ENCODE results near the gene ZFHX3. TPM values are rescaled to one million over a fixed set of nuclear protein-coding genes. Genes with fewer than 3 reads are reported as not detected.

ZFHX3 gene
- total and polyA plus RNA-seq, 4 donors = 1.5 to 5.9 (median 3.0) TPM

GRCh38 chr16:72999541-73000019 lies 48.3 kb downstream of the ZFHX3 start:
- Histone ChIP-seq H3K27ac (ENCODE audit: low read depth in 1 of 2, low read length in 2 of 2) (no peak overlapping the region), H3K27me3 (ENCODE audit: control insufficient read depth in 4 of 4, insufficient read depth in 4 of 4, low read length in 3 of 4) (no peaks in the 10 kb centered on the region), H3K36me3 (ENCODE audit: control insufficient read depth in 4 of 4, insufficient read depth in 3 of 4, low read depth in 1 of 4, low read length in 3 of 4) (no peaks in the 10 kb centered on the region), H3K4me1 (ENCODE audit: control insufficient read depth in 4 of 4, insufficient read depth in 4 of 4, low read length in 3 of 4) (peaks cover 3 to 7% (median 7%) of the 10 kb centered on the region in 4 donors), H3K9ac (ENCODE audit: low read depth in 1 of 2, low read length in 2 of 2) (no peak overlapping the region), H3K4me3 (ENCODE audit: low read depth in 1 of 3, low read length in 3 of 3) (no peak overlapping the region), H3K9me3 (ENCODE audit: control insufficient read depth in 4 of 4, low read length in 3 of 4) (peaks cover 0 to 3% (median 0%) of the 10 kb centered on the region in 4 donors)
- 76% methylated on average over 9 of the region's 9 CpGs for WGBS
- DNase-seq (ENCODE audit: low spot score) = no peak
- no peak for TF ChIP-seq MAX (IDR thresholded peaks at IDR 0.05)
- TF ChIP-seq RAD21 (IDR thresholded peaks at IDR 0.05) = no peak
- no peak for TF ChIP-seq RXRA (IDR thresholded peaks at IDR 0.05)
- TF ChIP-seq YY1 (IDR thresholded peaks at IDR 0.05) = no peak
- TF ChIP-seq SP1 (IDR thresholded peaks at IDR 0.05) = no peak
- no peak for TF ChIP-seq NR2F2 (IDR thresholded peaks at IDR 0.05)
- no peak for TF ChIP-seq REST (IDR thresholded peaks at IDR 0.05)
- no peak for TF ChIP-seq GABPA (IDR thresholded peaks at IDR 0.05 in 1 of 2, conservative IDR thresholded peaks at IDR 0.05 in 1 of 2)
- TF ChIP-seq HNF4G (IDR thresholded peaks at IDR 0.05) = no peak
- TF ChIP-seq, protein P1, sequence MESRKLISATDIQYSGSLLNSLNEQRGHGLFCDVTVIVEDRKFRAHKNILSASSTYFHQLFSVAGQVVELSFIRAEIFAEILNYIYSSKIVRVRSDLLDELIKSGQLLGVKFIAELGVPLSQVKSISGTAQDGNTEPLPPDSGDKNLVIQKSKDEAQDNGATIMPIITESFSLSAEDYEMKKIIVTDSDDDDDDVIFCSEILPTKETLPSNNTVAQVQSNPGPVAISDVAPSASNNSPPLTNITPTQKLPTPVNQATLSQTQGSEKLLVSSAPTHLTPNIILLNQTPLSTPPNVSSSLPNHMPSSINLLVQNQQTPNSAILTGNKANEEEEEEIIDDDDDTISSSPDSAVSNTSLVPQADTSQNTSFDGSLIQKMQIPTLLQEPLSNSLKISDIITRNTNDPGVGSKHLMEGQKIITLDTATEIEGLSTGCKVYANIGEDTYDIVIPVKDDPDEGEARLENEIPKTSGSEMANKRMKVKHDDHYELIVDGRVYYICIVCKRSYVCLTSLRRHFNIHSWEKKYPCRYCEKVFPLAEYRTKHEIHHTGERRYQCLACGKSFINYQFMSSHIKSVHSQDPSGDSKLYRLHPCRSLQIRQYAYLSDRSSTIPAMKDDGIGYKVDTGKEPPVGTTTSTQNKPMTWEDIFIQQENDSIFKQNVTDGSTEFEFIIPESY (IDR thresholded peaks at IDR 0.05) = no peak
- TF ChIP-seq FOXA1 (IDR thresholded peaks at IDR 0.05) = no peak

DNA sequence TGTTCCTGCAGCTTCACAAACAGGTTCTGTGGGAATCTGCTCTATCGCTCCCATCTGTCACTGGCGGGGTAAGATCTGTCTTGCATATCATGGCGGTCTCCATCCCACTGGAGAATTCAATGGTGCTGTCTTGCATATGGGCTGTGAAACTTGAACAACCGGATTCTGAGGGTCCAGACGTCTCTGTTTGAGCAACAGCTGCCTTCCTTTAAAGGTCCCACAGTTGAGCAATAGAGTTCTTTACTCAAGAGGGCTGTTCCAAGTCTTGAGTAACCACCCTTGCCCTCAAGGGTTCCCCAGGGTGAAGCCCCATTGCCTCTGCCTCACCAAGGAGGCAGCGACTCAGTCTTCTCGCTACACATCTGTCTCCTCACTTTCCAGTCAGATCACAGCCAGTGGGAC lies 50.8 kb downstream of the ZFHX3 start:
- no peaks in the 10 kb centered on the region for H3K27me3 ChIP-seq (ENCODE audit: control insufficient read depth in 4 of 4, insufficient read depth in 4 of 4, low read length in 3 of 4)
- no peak overlapping the region for H3K4me3 ChIP-seq (ENCODE audit: low read depth in 1 of 3, low read length in 3 of 3)
- no peak for DNase-seq (ENCODE audit: low spot score)
- H3K4me1 ChIP-seq (ENCODE audit: control insufficient read depth in 4 of 4, insufficient read depth in 4 of 4, low read length in 3 of 4) = peaks cover 6 to 18% (median 8%) of the 10 kb centered on the region in 4 donors
- 88% methylated on average over 7 of the region's 7 CpGs for WGBS
- peaks cover 0 to 3% (median 0%) of the 10 kb centered on the region in 4 donors for H3K9me3 ChIP-seq (ENCODE audit: control insufficient read depth in 4 of 4, low read length in 3 of 4)
- no peak overlapping the region for H3K27ac ChIP-seq (ENCODE audit: low read depth in 1 of 2, low read length in 2 of 2)
- H3K36me3 ChIP-seq (ENCODE audit: control insufficient read depth in 4 of 4, insufficient read depth in 3 of 4, low read depth in 1 of 4, low read length in 3 of 4) = no peaks in the 10 kb centered on the region
- no peak overlapping the region for H3K9ac ChIP-seq (ENCODE audit: low read depth in 1 of 2, low read length in 2 of 2)
- no peak for TF ChIP-seq GABPA (IDR thresholded peaks at IDR 0.05 in 1 of 2, conservative IDR thresholded peaks at IDR 0.05 in 1 of 2)
- no peak for TF ChIP-seq TAF1 (conservative IDR thresholded peaks at IDR 0.05)
- TF ChIP-seq YY1 (IDR thresholded peaks at IDR 0.05) = no peak
- TF ChIP-seq, protein P1 (IDR thresholded peaks at IDR 0.05) = no peak
- no peak for TF ChIP-seq MAX (IDR thresholded peaks at IDR 0.05)
- TF ChIP-seq REST (IDR thresholded peaks at IDR 0.05) = no peak

Measured in liver (tissue), 9 donors.